CD14-positive monocyte (primary cell): Measurements from ENCODE around the gene NLGN1. TPM values are rescaled to one million over a fixed set of nuclear protein-coding genes. Genes with fewer than 3 reads are reported as not detected.

Experiments
- DNase-seq, 3 donors: peaks; one replicate each; pipeline ENCODE4 v3.0.0-alpha.2; 2011 to 2022
- H2AFZ ChIP-seq: 2 replicates; pipeline ENCODE4 v1.6.0; 2012; ENCODE audit warnings: mild to moderate bottlenecking, low read depth, low read length, inconsistent platforms; ENCODE audit not compliant: insufficient read depth, poor library complexity, severe bottlenecking
- H3K27ac ChIP-seq, 2 donors: 1 replicate in 1 of 2; 2 replicates in 1 of 2; pipeline ENCODE4 v1.5.1; 2012 to 2013; ENCODE audit warnings: low read length in 2 of 2, control low read depth in 1 of 2, inconsistent platforms in 1 of 2, low read depth in 1 of 2, mild to moderate bottlenecking in 1 of 2
- H3K27me3 ChIP-seq, 2 donors: one replicate each; pipeline versions ENCODE4 v1.6.0 to v1.6.1; 2011 to 2013; ENCODE audit warnings: low read length in 2 of 2; ENCODE audit not compliant: control insufficient read depth in 2 of 2, insufficient read depth in 2 of 2
- H3K36me3 ChIP-seq, 2 donors: replicated peaks in 1 of 2; 1 replicate in 1 of 2; 2 replicates in 1 of 2; pipeline versions ENCODE4 v1.5.1 to v1.6.1; 2012 to 2013; ENCODE audit warnings: low read length in 2 of 2, control low read depth in 1 of 2, inconsistent platforms in 1 of 2, mild to moderate bottlenecking in 1 of 2; ENCODE audit not compliant: insufficient read depth in 2 of 2, control insufficient read depth in 1 of 2
- H3K4me1 ChIP-seq, 2 donors: 1 replicate in 1 of 2; 2 replicates in 1 of 2; pipeline versions ENCODE4 v1.5.1 to v1.6.1; 2012 to 2013; ENCODE audit warnings: low read length in 2 of 2, control low read depth in 1 of 2, inconsistent platforms in 1 of 2, mild to moderate bottlenecking in 1 of 2, moderate library complexity in 1 of 2; ENCODE audit not compliant: insufficient read depth in 2 of 2, control insufficient read depth in 1 of 2
- H3K4me2 ChIP-seq: replicated peaks from 2 replicates; pipeline ENCODE3; 2012; ENCODE audit warnings: low read length, moderate library complexity, mild to moderate bottlenecking; ENCODE audit not compliant: poor library complexity, severe bottlenecking; ENCODE audit errors: extremely low read depth
- H3K4me3 ChIP-seq, 3 experiments: fragments of 200-600 bp in 1 of 3; sonication (generic) in 1 of 3; replicated peaks in 1 of 3; 1 replicate in 2 of 3; 2 replicates in 1 of 3; pipeline ENCODE4 v1.5.1; 2011 to 2013; ENCODE audit warnings: low read length in 3 of 3, mild to moderate bottlenecking in 3 of 3, control low read depth in 2 of 3, low read depth in 2 of 3, inconsistent platforms in 1 of 3, moderate library complexity in 1 of 3
- H3K79me2 ChIP-seq: 2 replicates; pipeline ENCODE4 v1.6.0; 2012; ENCODE audit warnings: mild to moderate bottlenecking, control low read depth, inconsistent platforms, low read length, moderate library complexity; ENCODE audit not compliant: insufficient read depth
- H3K9ac ChIP-seq: 2 replicates; pipeline ENCODE4 v1.6.0; 2017; ENCODE audit warnings: low read length, mild to moderate bottlenecking; ENCODE audit not compliant: insufficient read depth, poor library complexity, severe bottlenecking
- H3K9me3 ChIP-seq, 2 donors: replicated peaks in 1 of 2; 1 replicate in 1 of 2; 2 replicates in 1 of 2; pipeline versions ENCODE4 v1.5.1 to v1.6.1; 2012 to 2013; ENCODE audit warnings: low read length in 2 of 2, control low read depth in 1 of 2; ENCODE audit not compliant: control insufficient read depth in 1 of 2, insufficient read depth in 1 of 2
- H4K20me1 ChIP-seq: 2 replicates; pipeline ENCODE4 v1.6.0; 2012; ENCODE audit warnings: mild to moderate bottlenecking, low read length, control low read depth, moderate library complexity; ENCODE audit not compliant: insufficient read depth
- H3K27ac Mint-ChIP-seq, 7 donors: one replicate each; pipeline ENCODE4 v1.8.0; 2020; ENCODE audit warnings: mild to moderate bottlenecking in 7 of 7, mixed read lengths in 7 of 7, moderate library complexity in 6 of 7, inconsistent platforms in 2 of 7
- H3K27me3 Mint-ChIP-seq, 3 donors: one replicate each; pipeline ENCODE4 v1.8.0; 2021 to 2022; ENCODE audit warnings: low read depth in 3 of 3, mild to moderate bottlenecking in 3 of 3, mixed read lengths in 3 of 3, moderate library complexity in 3 of 3, inconsistent platforms in 1 of 3
- H3K36me3 Mint-ChIP-seq, 2 donors: one replicate each; pipeline ENCODE4 v1.8.0; 2020; ENCODE audit warnings: mixed read lengths in 2 of 2, inconsistent platforms in 1 of 2, mild to moderate bottlenecking in 1 of 2
- H3K4me1 Mint-ChIP-seq: one replicate; pipeline ENCODE4 v1.8.0; 2020; ENCODE audit warnings: mild to moderate bottlenecking, mixed read lengths
- H3K4me3 Mint-ChIP-seq, 2 donors: one replicate each; pipeline ENCODE4 v1.8.0; 2020; ENCODE audit warnings: mild to moderate bottlenecking in 2 of 2, mixed read lengths in 2 of 2, moderate library complexity in 1 of 2
- H3K9me3 Mint-ChIP-seq, 7 donors: one replicate each; pipeline ENCODE4 v1.8.0; 2020 to 2022; ENCODE audit warnings: mixed read lengths in 7 of 7, mild to moderate bottlenecking in 6 of 7, moderate library complexity in 6 of 7, inconsistent platforms in 2 of 7
- WGBS: methylation state at CpG from one replicate; pipeline ENCODE4 v1.1.5; 2013; ENCODE audit warnings: missing lambda C conversion rate; ENCODE audit not compliant: insufficient coverage; 5-methylcytosine and 5-hydroxymethylcytosine counted together
- intact Hi-C, 2 donors: fragments of 100-400 bp; cut with micrococcal nuclease; formaldehyde crosslinking; loops; one replicate each; pipeline versions ENCODE4 v1.15.0 to v1.15.1; 2023
- polyA plus RNA-seq, 3 donors: library from polyadenylated mRNA; depleted of rRNA in 1 of 3; unstranded in 2 of 3; stranded (reverse) in 1 of 3; fragments of 300-500 nt in 2 of 3; fragments of >200 nt in 1 of 3; fragmentation: Illumina TruSeq in 2 of 3; gene quantifications; 1 replicate in 2 of 3; 2 replicates in 1 of 3; pipeline ENCODE4 v1.2.3, GENCODE V29; 2012 to 2021
- TF ChIP-seq, protein P1 (sequence below): fragments of 200-600 bp; IDR thresholded peaks from one replicate; pipeline ENCODE4 v1.8.0; 2022; ENCODE audit warnings: antibody characterized with exemption, mild to moderate bottlenecking

Gene NLGN1
- polyA plus RNA-seq, 3 donors = not detected

DNA sequence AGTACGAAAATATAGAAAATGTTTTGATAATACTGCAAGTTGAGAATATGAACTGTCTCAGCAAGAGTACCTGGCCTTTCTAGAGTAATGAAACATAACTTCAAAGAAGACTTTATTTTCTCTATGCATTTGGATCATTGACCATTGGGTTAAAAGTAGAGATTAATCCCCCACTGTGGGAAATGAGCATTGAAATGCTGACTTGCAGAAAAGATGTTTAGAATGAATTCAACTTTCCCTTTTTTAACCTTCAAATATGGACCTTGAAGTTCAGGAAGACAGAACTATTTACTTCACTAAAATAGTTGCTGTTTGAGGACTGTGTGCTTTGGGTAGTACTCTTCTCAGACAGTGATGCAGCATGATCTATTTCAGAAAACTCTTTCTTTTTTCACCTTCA is 75.7 kb downstream of the NLGN1 start:
- Mint-ChIP-seq H3K27ac (no peak overlapping the region), H3K9me3 (peaks cover 0 to 8% (median 0%) of the 10 kb centered on the region in 7 donors), H3K4me1 (no peaks in the 10 kb centered on the region), H3K4me3 (no peak overlapping the region), H3K27me3 (no peaks in the 10 kb centered on the region), H3K36me3 (no peaks in the 10 kb centered on the region)
- no peak for DNase-seq
- Histone ChIP-seq H3K4me1 (no peaks in the 10 kb centered on the region), H3K36me3 (no peaks in the 10 kb centered on the region), H3K4me3 (no peak overlapping the region), H3K9ac (no peak overlapping the region), H4K20me1 (no peaks in the 10 kb centered on the region), H3K9me3 (no peaks in the 10 kb centered on the region), H3K4me2 (no peak overlapping the region), H3K79me2 (no peaks in the 10 kb centered on the region), H3K27me3 (no peaks in the 10 kb centered on the region), H2AFZ (no peak overlapping the region), H3K27ac (no peak overlapping the region)
- intact Hi-C loops = no loop called here
- TF ChIP-seq, protein P1, sequence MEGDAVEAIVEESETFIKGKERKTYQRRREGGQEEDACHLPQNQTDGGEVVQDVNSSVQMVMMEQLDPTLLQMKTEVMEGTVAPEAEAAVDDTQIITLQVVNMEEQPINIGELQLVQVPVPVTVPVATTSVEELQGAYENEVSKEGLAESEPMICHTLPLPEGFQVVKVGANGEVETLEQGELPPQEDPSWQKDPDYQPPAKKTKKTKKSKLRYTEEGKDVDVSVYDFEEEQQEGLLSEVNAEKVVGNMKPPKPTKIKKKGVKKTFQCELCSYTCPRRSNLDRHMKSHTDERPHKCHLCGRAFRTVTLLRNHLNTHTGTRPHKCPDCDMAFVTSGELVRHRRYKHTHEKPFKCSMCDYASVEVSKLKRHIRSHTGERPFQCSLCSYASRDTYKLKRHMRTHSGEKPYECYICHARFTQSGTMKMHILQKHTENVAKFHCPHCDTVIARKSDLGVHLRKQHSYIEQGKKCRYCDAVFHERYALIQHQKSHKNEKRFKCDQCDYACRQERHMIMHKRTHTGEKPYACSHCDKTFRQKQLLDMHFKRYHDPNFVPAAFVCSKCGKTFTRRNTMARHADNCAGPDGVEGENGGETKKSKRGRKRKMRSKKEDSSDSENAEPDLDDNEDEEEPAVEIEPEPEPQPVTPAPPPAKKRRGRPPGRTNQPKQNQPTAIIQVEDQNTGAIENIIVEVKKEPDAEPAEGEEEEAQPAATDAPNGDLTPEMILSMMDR = no peak
- WGBS = no CpG with 5 or more reads among the region's 1 CpG

DNA sequence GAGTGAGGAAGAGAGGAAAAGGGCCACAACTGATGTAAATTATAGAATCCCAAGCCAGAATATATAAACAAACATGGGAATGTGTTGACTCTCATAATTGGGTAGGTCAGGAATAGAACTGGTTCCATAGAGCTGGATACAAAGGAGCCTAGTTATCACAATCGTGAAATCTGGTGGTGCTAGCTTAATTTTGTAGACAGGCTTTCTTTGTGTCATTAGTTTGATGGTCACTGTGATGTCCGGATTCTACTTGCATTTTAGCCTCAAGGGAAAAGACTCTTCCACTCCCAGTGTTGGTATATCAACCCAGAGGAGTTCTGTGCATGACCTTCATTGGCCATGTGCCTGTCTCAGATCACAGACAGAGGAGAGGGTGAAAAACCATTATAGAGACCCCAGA is 81.8 kb downstream of the NLGN1 start:
- H3K79me2 ChIP-seq = no peaks in the 10 kb centered on the region
- H3K27ac ChIP-seq = no peak overlapping the region
- WGBS = no CpG with 5 or more reads among the region's 2 CpGs
- H3K9me3 Mint-ChIP-seq = peaks cover 0 to 8% (median 3%) of the 10 kb centered on the region in 7 donors
- H4K20me1 ChIP-seq = no peaks in the 10 kb centered on the region
- no peaks in the 10 kb centered on the region for H3K27me3 Mint-ChIP-seq
- no peaks in the 10 kb centered on the region for H3K27me3 ChIP-seq
- H2AFZ ChIP-seq = no peak overlapping the region
- H3K4me3 Mint-ChIP-seq = no peak overlapping the region
- H3K36me3 ChIP-seq = no peaks in the 10 kb centered on the region
- H3K4me3 ChIP-seq = no peak overlapping the region
- TF ChIP-seq, protein P1 = no peak
- no peaks in the 10 kb centered on the region for H3K4me1 ChIP-seq
- H3K27ac Mint-ChIP-seq = no peak overlapping the region
- intact Hi-C loops = no loop called here
- H3K4me2 ChIP-seq = no peak overlapping the region
- H3K36me3 Mint-ChIP-seq = no peaks in the 10 kb centered on the region
- no peak overlapping the region for H3K9ac ChIP-seq
- DNase-seq = no peak
- H3K9me3 ChIP-seq = no peaks in the 10 kb centered on the region
- no peaks in the 10 kb centered on the region for H3K4me1 Mint-ChIP-seq
